HepG2 (cell line): ENCODE data around the gene CACNA1H. TPM values are rescaled to one million over a fixed set of nuclear protein-coding genes. Genes with fewer than 3 reads are reported as not detected.
A peak's percentile ranks its signal among the peaks of the same experiment; 100 is the strongest.

Experiments
- FOSL1 ChIP-seq: sonication (generic); formaldehyde crosslinking; IDR thresholded peaks from 2 replicates; pipeline ENCODE4 v1.9.0; 2021; ENCODE audit warnings: missing genetic modification reagents, borderline replicate concordance
- GFI1 ChIP-seq: sonication (generic); formaldehyde crosslinking; IDR thresholded peaks from 2 replicates; pipeline ENCODE4 v1.5.0; 2020; ENCODE audit warnings: missing genetic modification reagents, mild to moderate bottlenecking, borderline replicate concordance
- GMEB1 ChIP-seq: sonication (generic); formaldehyde crosslinking; IDR thresholded peaks from 2 replicates; pipeline ENCODE4 v1.5.1; 2020; ENCODE audit warnings: missing genetic modification reagents, mild to moderate bottlenecking, borderline replicate concordance
- GPN1 ChIP-seq: sonication (generic); formaldehyde crosslinking; IDR thresholded peaks from 2 replicates; pipeline ENCODE4 v1.5.1; 2020; ENCODE audit warnings: missing genetic modification reagents, borderline replicate concordance
- MZF1 ChIP-seq: sonication (generic); formaldehyde crosslinking; IDR thresholded peaks from 2 replicates; pipeline ENCODE4 v1.8.1; 2023; ENCODE audit warnings: mild to moderate bottlenecking, missing genetic modification reagents, borderline replicate concordance
- NR2F2 ChIP-seq: IDR thresholded peaks from 2 replicates; pipeline ENCODE4 v1.6.1; 2012; ENCODE audit warnings: low read depth, inconsistent platforms, borderline replicate concordance
- PCBP1 ChIP-seq: fragments of 200-400 bp; formaldehyde crosslinking; IDR thresholded peaks from 2 replicates; pipeline ENCODE4 v1.6.1; 2017; ENCODE audit warnings: mild to moderate bottlenecking, low read depth, low read length, borderline replicate concordance
- PHF5A ChIP-seq: IDR thresholded peaks from one replicate; pipeline ENCODE4 v1.6.1; 2018; ENCODE audit warnings: low read depth, missing genetic modification reagents; ENCODE audit not compliant: unreplicated experiment
- ZBED4 ChIP-seq: sonication (generic); formaldehyde crosslinking; IDR thresholded peaks from 2 replicates; pipeline ENCODE4 v1.4.0; 2020; ENCODE audit warnings: missing genetic modification reagents, borderline replicate concordance
- ZNF256 ChIP-seq: sonication (generic); formaldehyde crosslinking; conservative IDR thresholded peaks from 2 replicates; pipeline ENCODE4 v1.4.0; 2020; ENCODE audit warnings: missing genetic modification reagents
- ZNF318 ChIP-seq: sonication (generic); formaldehyde crosslinking; IDR thresholded peaks from 2 replicates; pipeline ENCODE4 v1.4.0; 2020; ENCODE audit warnings: mild to moderate bottlenecking, missing genetic modification reagents
- ZNF431 ChIP-seq: sonication (generic); formaldehyde crosslinking; IDR thresholded peaks from 2 replicates; pipeline ENCODE4 v1.9.0; 2022; ENCODE audit warnings: missing genetic modification reagents, low read depth, mild to moderate bottlenecking, borderline replicate concordance
- ZNF44 ChIP-seq: sonication (generic); formaldehyde crosslinking; IDR thresholded peaks from 2 replicates; pipeline ENCODE4 v1.5.1; 2020; ENCODE audit warnings: mild to moderate bottlenecking, missing genetic modification reagents
- ZNF567 ChIP-seq: sonication (generic); formaldehyde crosslinking; IDR thresholded peaks from 2 replicates; pipeline ENCODE4 v1.8.1; 2023; ENCODE audit warnings: mild to moderate bottlenecking, missing genetic modification reagents, borderline replicate concordance
- ZNF780A ChIP-seq: sonication (generic); formaldehyde crosslinking; IDR thresholded peaks from 2 replicates; pipeline ENCODE4 v1.8.0; 2022; ENCODE audit warnings: mild to moderate bottlenecking, missing genetic modification reagents, moderate library complexity
- ZNF792 ChIP-seq: IDR thresholded peaks from 2 replicates; pipeline ENCODE4 v1.6.1; 2016
- polyA plus RNA-seq, 8 experiments: library from polyadenylated mRNA; depleted of rRNA in 3 of 8; stranded (reverse) in 7 of 8; unstranded in 1 of 8; fragments of >200 nt; fragmentation: Illumina TruSeq in 4 of 8; extraction: Trizol in 4 of 8; gene quantifications; 2 replicates each; pipeline versions ENCODE4 v1.2.1 to v1.2.3, GENCODE V29; 2011 to 2016; ENCODE audit warnings: low read depth in 4 of 8, missing spikeins in 1 of 8, mixed read lengths in 1 of 8; ENCODE audit not compliant: insufficient read depth in 1 of 8
- total RNA-seq, 5 experiments: library from RNA; depleted of rRNA; stranded (reverse); fragments of >200 nt; fragmentation: Illumina TruSeq; extraction: Trizol; gene quantifications; 2 replicates each; pipeline ENCODE4 v1.2.3, GENCODE V29; 2016; ENCODE audit warnings: low read depth in 1 of 5

The CACNA1H gene
- total and polyA plus RNA-seq, 2 of the 13 experiments (the other 11 are each of a cell fraction or from before 2014, with no cell fraction given), result 0.40 to 1.8 TPM

GRCh38 chr16:1154887-1155331, 2.0 kb downstream of the CACNA1H start (continued):
- TF ChIP-seq ZNF792 (CRISPR knock-in tag), result 0 out of 2 replicates have a peak, but pooled peaks have one; percentile 30
- no peak for TF ChIP-seq ZNF256 (CRISPR knock-in tag)
- no peak for TF ChIP-seq ZBED4 (CRISPR knock-in tag)
- no peak for TF ChIP-seq PHF5A (CRISPR knock-in tag)
- peak; percentile 16; the same call in 1 of the 2 replicates for TF ChIP-seq FOSL1 (CRISPR knock-in tag)
- TF ChIP-seq ZNF567 (CRISPR knock-in tag), result no peak
- TF ChIP-seq ZNF780A (CRISPR knock-in tag), result no peak
- no peak for TF ChIP-seq ZNF44 (CRISPR knock-in tag)
- TF ChIP-seq NR2F2, result no peak
- no peak for TF ChIP-seq GPN1 (CRISPR knock-in tag)
- TF ChIP-seq ZNF318, result no peak
- TF ChIP-seq GFI1 (CRISPR knock-in tag), result no peak
- no peak for TF ChIP-seq MZF1 (CRISPR knock-in tag)
- no peak for TF ChIP-seq PCBP1
- TF ChIP-seq GMEB1 (CRISPR knock-in tag), result 0 out of 2 replicates have a peak, but pooled peaks have one; percentile 36
- no peak for TF ChIP-seq ZNF431
